ENCODE results near the gene STAB2.

The STAB2 gene

GRCh38 chr12:103742349-103742932, 155.4 kb downstream of the STAB2 start:
- H3K4me1 ChIP-seq (ENCODE audit: insufficient read depth, low read length) = no peaks in the 10 kb centered on the region
- H3K9me3 ChIP-seq (ENCODE audit: control insufficient read depth, insufficient read depth, low read length) = no peaks in the 10 kb centered on the region
- H3K9ac ChIP-seq (ENCODE audit: low read depth, low read length) = no peak overlapping the region
- no peaks in the 10 kb centered on the region for H3K36me3 ChIP-seq (ENCODE audit: insufficient read depth, low read length)

GRCh38 chr12:103743788-103744187, 156.7 kb downstream of the STAB2 start:
- no peak overlapping the region for H3K9ac ChIP-seq (ENCODE audit: low read depth, low read length)
- no peaks in the 10 kb centered on the region for H3K36me3 ChIP-seq (ENCODE audit: insufficient read depth, low read length)
- no peaks in the 10 kb centered on the region for H3K4me1 ChIP-seq (ENCODE audit: insufficient read depth, low read length)
- H3K9me3 ChIP-seq (ENCODE audit: control insufficient read depth, insufficient read depth, low read length) = no peaks in the 10 kb centered on the region

GRCh38 chr12:103745962-103746361, 158.9 kb downstream of the STAB2 start:
- H3K9ac ChIP-seq (ENCODE audit: low read depth, low read length) = no peak overlapping the region
- no peaks in the 10 kb centered on the region for H3K4me1 ChIP-seq (ENCODE audit: insufficient read depth, low read length)
- no peaks in the 10 kb centered on the region for H3K36me3 ChIP-seq (ENCODE audit: insufficient read depth, low read length)

GRCh38 chr12:103748002-103748401, 160.9 kb downstream of the STAB2 start:
- Histone ChIP-seq H3K9ac (ENCODE audit: low read depth, low read length) (no peak overlapping the region), H3K9me3 (ENCODE audit: control insufficient read depth, insufficient read depth, low read length) (no peaks in the 10 kb centered on the region), H3K4me1 (ENCODE audit: insufficient read depth, low read length) (no peaks in the 10 kb centered on the region), H3K36me3 (ENCODE audit: insufficient read depth, low read length) (no peaks in the 10 kb centered on the region)

More at GRCh38 chr12:103745962-103746361, 158.9 kb downstream of the STAB2 start:
- H3K9me3 ChIP-seq (ENCODE audit: control insufficient read depth, insufficient read depth, low read length) = no peaks in the 10 kb centered on the region

- Histone ChIP-seq H3K36me3 (ENCODE audit: insufficient read depth, low read length) (no peaks in the 10 kb centered on the region), H3K9ac (ENCODE audit: low read depth, low read length) (no peak overlapping the region), H3K9me3 (ENCODE audit: control insufficient read depth, insufficient read depth, low read length) (no peaks in the 10 kb centered on the region), H3K4me1 (ENCODE audit: insufficient read depth, low read length) (no peaks in the 10 kb centered on the region)
Observed at GRCh38 chr12:103748875-103749274, 161.8 kb downstream of the STAB2 start.

GRCh38 chr12:103751171-103751570, 164.1 kb downstream of the STAB2 start:
- H3K36me3 ChIP-seq (ENCODE audit: insufficient read depth, low read length) = no peaks in the 10 kb centered on the region
- H3K9me3 ChIP-seq (ENCODE audit: control insufficient read depth, insufficient read depth, low read length) = no peaks in the 10 kb centered on the region
- H3K9ac ChIP-seq (ENCODE audit: low read depth, low read length) = no peak overlapping the region
- no peaks in the 10 kb centered on the region for H3K4me1 ChIP-seq (ENCODE audit: insufficient read depth, low read length)

GRCh38 chr12:103751600-103751999, 164.5 kb downstream of the STAB2 start:
- Histone ChIP-seq H3K9me3 (ENCODE audit: control insufficient read depth, insufficient read depth, low read length) (no peaks in the 10 kb centered on the region), H3K4me1 (ENCODE audit: insufficient read depth, low read length) (no peaks in the 10 kb centered on the region), H3K36me3 (ENCODE audit: insufficient read depth, low read length) (no peaks in the 10 kb centered on the region), H3K9ac (ENCODE audit: low read depth, low read length) (no peak overlapping the region)

GRCh38 chr12:103755425-103755824, 168.4 kb downstream of the STAB2 start:
- Histone ChIP-seq H3K9ac (ENCODE audit: low read depth, low read length) (no peak overlapping the region), H3K36me3 (ENCODE audit: insufficient read depth, low read length) (no peaks in the 10 kb centered on the region), H3K9me3 (ENCODE audit: control insufficient read depth, insufficient read depth, low read length) (no peaks in the 10 kb centered on the region), H3K4me1 (ENCODE audit: insufficient read depth, low read length) (no peaks in the 10 kb centered on the region)

- Histone ChIP-seq H3K9ac (ENCODE audit: low read depth, low read length) (no peak overlapping the region), H3K36me3 (ENCODE audit: insufficient read depth, low read length) (no peaks in the 10 kb centered on the region), H3K4me1 (ENCODE audit: insufficient read depth, low read length) (no peaks in the 10 kb centered on the region), H3K9me3 (ENCODE audit: control insufficient read depth, insufficient read depth, low read length) (no peaks in the 10 kb centered on the region)
Observed at GRCh38 chr12:103756443-103756842, 169.4 kb downstream of the STAB2 start.

GRCh38 chr12:103757248-103757647, 170.2 kb downstream of the STAB2 start:
- H3K36me3 ChIP-seq (ENCODE audit: insufficient read depth, low read length) = no peaks in the 10 kb centered on the region
- no peaks in the 10 kb centered on the region for H3K9me3 ChIP-seq (ENCODE audit: control insufficient read depth, insufficient read depth, low read length)
- no peaks in the 10 kb centered on the region for H3K4me1 ChIP-seq (ENCODE audit: insufficient read depth, low read length)
- H3K9ac ChIP-seq (ENCODE audit: low read depth, low read length) = no peak overlapping the region

GRCh38 chr12:103758310-103759089, 171.4 kb downstream of the STAB2 start:
- Histone ChIP-seq H3K9me3 (ENCODE audit: control insufficient read depth, insufficient read depth, low read length) (no peaks in the 10 kb centered on the region), H3K4me1 (ENCODE audit: insufficient read depth, low read length) (no peaks in the 10 kb centered on the region), H3K36me3 (ENCODE audit: insufficient read depth, low read length) (no peaks in the 10 kb centered on the region), H3K9ac (ENCODE audit: low read depth, low read length) (no peak overlapping the region)

GRCh38 chr12:103762473-103762872, 175.4 kb downstream of the STAB2 start:
- no peaks in the 10 kb centered on the region for H3K4me1 ChIP-seq (ENCODE audit: insufficient read depth, low read length)
- H3K9ac ChIP-seq (ENCODE audit: low read depth, low read length) = no peak overlapping the region
- H3K9me3 ChIP-seq (ENCODE audit: control insufficient read depth, insufficient read depth, low read length) = no peaks in the 10 kb centered on the region
- no peaks in the 10 kb centered on the region for H3K36me3 ChIP-seq (ENCODE audit: insufficient read depth, low read length)

GRCh38 chr12:103765322-103765721, 178.2 kb downstream of the STAB2 start:
- peaks cover 8% of the 10 kb centered on the region; the same call in 1 of the 2 replicates for H3K4me1 ChIP-seq (ENCODE audit: insufficient read depth, low read length)
- H3K9me3 ChIP-seq (ENCODE audit: control insufficient read depth, insufficient read depth, low read length) = no peaks in the 10 kb centered on the region
- no peak overlapping the region for H3K9ac ChIP-seq (ENCODE audit: low read depth, low read length)
- no peaks in the 10 kb centered on the region for H3K36me3 ChIP-seq (ENCODE audit: insufficient read depth, low read length)

GRCh38 chr12:103766028-103766427, 179.0 kb downstream of the STAB2 start:
- Histone ChIP-seq H3K9ac (ENCODE audit: low read depth, low read length) (no peak overlapping the region), H3K9me3 (ENCODE audit: control insufficient read depth, insufficient read depth, low read length) (no peaks in the 10 kb centered on the region), H3K36me3 (ENCODE audit: insufficient read depth, low read length) (no peaks in the 10 kb centered on the region), H3K4me1 (ENCODE audit: insufficient read depth, low read length) (peaks cover 8% of the 10 kb centered on the region; the same call in 1 of the 2 replicates)

- Histone ChIP-seq H3K36me3 (ENCODE audit: insufficient read depth, low read length) (no peaks in the 10 kb centered on the region), H3K9me3 (ENCODE audit: control insufficient read depth, insufficient read depth, low read length) (no peaks in the 10 kb centered on the region), H3K9ac (ENCODE audit: low read depth, low read length) (no peak overlapping the region), H3K4me1 (ENCODE audit: insufficient read depth, low read length) (peaks cover 8% of the 10 kb centered on the region; the same call in 1 of the 2 replicates)
Observed at GRCh38 chr12:103768467-103769123, 181.5 kb downstream of the STAB2 start.
